Left ventricle myocardium inferior (tissue), 1 donor: ENCODE results near the gene TNIK. TPM values are rescaled to one million over a fixed set of nuclear protein-coding genes. Genes with fewer than 3 reads are reported as not detected.

Experiments used
- DNase-seq: peaks from one replicate; pipeline ENCODE4 v3.0.0-alpha.2; 2020
- H3K27ac ChIP-seq: fragments of 200-600 bp; replicated peaks from 2 replicates; pipeline ENCODE4 v1.8.0; 2021
- H3K27me3 ChIP-seq: fragments of 200-600 bp; 2 replicates; pipeline ENCODE4 v1.8.0; 2021; ENCODE audit warnings: low read depth
- H3K36me3 ChIP-seq: fragments of 200-600 bp; 2 replicates; pipeline ENCODE4 v1.8.0; 2021
- H3K4me1 ChIP-seq: fragments of 200-600 bp; 2 replicates; pipeline ENCODE4 v1.8.0; 2021
- H3K4me3 ChIP-seq: fragments of 200-600 bp; 2 replicates; pipeline ENCODE4 v1.8.0; 2021; ENCODE audit warnings: mild to moderate bottlenecking, moderate library complexity
- H3K9me3 ChIP-seq: fragments of 200-600 bp; replicated peaks from 2 replicates; pipeline ENCODE4 v1.8.0; 2021
- intact Hi-C: fragments of 100-400 bp; cut with micrococcal nuclease; formaldehyde crosslinking; loops from one replicate; pipeline ENCODE4 v1.11.0; 2022
- total RNA-seq: library from RNA; stranded (reverse); fragmentation: NEBNext Ultra II Directional; extraction: Animal tissue kit (Norgen Biotek cat#: 25700); gene quantifications from one replicate; pipeline ENCODE4 v1.2.1, GENCODE V29; 2021
- TF ChIP-seq, protein P1 (sequence below): fragments of 200-600 bp; IDR thresholded peaks from 2 replicates; pipeline ENCODE4 v1.8.0; 2021; ENCODE audit warnings: antibody characterized with exemption, mild to moderate bottlenecking, borderline replicate concordance
- donor health status: DM: no; HTN: yes; CAD: no; lungs with severe emphysema.

Gene TNIK
- total RNA-seq, 1 donor from 2014 or later = 28.6 TPM

DNA sequence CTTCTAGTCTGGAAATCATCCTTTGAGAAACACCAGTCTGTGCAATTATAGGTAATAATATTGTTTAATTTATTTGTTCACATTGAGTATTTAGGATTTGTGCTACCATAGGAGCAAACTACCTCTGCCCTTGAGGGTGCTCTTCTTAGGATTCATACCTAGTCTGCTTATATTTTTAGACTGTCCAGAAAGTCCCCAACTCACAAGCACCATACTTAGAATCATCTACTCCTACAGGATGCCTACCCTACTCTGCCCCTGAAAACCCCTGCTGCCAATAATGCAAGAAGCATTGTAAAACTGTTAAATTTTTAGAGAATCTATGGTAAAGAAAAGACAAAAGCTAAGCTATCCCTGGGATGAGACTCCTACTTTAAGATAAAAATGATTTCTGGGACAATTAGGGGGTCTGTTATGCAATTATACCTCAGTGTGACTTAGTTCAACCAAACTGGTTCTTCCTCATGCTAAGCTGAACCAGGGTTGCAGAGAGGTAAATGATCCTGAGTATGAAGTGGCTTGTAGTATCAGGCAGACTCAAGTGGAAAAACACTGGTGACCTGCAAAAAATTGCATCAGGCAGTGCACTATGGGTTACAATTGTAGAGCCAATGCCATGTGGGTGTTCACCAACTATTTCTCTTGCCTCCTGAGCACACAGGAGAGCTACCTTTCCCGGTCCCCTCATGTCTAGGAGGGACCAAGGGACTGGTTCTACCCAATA, 133.3 kb downstream of the TNIK start:
- H3K4me3 ChIP-seq = no peak overlapping the region
- H3K27ac ChIP-seq = no peak overlapping the region
- TF ChIP-seq, protein P1, sequence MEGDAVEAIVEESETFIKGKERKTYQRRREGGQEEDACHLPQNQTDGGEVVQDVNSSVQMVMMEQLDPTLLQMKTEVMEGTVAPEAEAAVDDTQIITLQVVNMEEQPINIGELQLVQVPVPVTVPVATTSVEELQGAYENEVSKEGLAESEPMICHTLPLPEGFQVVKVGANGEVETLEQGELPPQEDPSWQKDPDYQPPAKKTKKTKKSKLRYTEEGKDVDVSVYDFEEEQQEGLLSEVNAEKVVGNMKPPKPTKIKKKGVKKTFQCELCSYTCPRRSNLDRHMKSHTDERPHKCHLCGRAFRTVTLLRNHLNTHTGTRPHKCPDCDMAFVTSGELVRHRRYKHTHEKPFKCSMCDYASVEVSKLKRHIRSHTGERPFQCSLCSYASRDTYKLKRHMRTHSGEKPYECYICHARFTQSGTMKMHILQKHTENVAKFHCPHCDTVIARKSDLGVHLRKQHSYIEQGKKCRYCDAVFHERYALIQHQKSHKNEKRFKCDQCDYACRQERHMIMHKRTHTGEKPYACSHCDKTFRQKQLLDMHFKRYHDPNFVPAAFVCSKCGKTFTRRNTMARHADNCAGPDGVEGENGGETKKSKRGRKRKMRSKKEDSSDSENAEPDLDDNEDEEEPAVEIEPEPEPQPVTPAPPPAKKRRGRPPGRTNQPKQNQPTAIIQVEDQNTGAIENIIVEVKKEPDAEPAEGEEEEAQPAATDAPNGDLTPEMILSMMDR = no peak
- H3K4me1 ChIP-seq = peaks cover 82% of the 10 kb centered on the region
- no peak for DNase-seq
- intact Hi-C loops = no loop called here
- no peaks in the 10 kb centered on the region for H3K27me3 ChIP-seq
- H3K36me3 ChIP-seq = no peaks in the 10 kb centered on the region
- H3K9me3 ChIP-seq = no peaks in the 10 kb centered on the region

DNA sequence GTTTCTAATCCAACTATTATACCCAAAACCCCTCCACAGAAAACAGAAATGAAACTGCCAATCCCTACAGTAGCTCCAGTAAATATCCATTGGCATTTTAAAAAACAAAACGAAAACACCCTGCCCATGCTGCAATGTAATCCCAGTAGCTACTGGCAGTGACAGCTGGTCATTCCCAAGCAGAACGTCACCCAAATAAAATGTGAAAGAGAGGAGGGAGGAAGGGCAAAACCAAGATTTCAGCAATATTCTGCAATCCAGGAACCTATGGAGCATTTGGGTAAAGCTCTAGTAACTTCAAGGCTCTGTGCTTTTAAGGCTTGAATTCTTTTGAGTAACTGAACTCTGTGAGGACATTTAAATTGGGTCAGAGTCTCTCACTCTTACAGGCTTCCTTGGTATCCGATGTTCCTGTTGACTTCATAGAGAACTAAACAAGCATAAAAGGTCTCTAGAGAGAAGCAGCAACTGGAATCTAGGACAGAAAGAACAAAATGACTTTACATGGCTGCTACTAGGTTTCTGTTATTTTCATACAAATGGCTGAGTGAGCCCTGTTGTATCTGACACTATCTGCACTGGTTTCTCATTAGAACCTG, 136.2 kb downstream of the TNIK start:
- Histone ChIP-seq H3K9me3 (no peaks in the 10 kb centered on the region), H3K27me3 (no peaks in the 10 kb centered on the region), H3K4me1 (peaks cover 79% of the 10 kb centered on the region), H3K4me3 (peak overlapping the region; percentile 9), H3K36me3 (no peaks in the 10 kb centered on the region), H3K27ac (peak overlapping the region; percentile 68)
- TF ChIP-seq, protein P1 = no peak
- DNase-seq = no peak
- intact Hi-C loops = no loop called here

DNA sequence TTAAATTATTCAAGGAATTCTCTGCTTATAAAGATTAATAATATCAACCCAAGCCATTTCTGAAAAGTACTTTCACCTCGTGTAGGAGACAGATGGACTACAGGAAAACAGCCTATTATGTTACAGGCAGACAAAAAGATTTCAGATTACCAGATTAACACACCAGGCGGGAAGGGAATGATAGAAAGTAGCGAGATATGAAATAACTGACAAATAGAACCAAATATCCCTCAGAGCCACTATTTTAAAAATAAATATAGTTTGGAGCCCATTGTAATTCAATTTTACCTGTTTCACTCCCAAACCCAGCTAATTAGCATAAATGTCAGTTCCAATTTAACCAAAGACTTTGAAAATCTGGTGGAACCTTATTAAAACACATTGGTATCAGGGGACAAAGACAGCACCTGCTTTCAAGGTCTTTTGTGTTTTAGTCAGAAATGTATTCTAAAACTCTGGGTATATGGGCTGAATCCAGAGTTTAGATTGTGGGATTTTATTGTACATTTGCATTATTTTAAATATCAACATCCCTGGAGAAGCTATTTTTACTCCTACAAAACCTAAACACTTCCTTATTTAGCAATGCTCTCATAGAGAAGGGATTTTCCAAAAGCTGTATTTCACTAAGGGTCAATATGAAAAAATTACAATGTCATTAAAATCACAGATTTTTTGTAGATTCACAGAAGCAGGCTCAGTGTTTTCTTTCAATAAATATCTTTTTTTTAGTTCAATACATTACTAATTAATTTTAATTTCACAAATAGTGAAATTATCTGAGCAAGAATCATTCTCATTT, 138.4 kb downstream of the TNIK start:
- intact Hi-C loops = no loop called here
- H3K36me3 ChIP-seq = no peaks in the 10 kb centered on the region
- peaks cover 70% of the 10 kb centered on the region for H3K4me1 ChIP-seq
- no peaks in the 10 kb centered on the region for H3K9me3 ChIP-seq
- DNase-seq = no peak
- peak overlapping the region; percentile 67 for H3K27ac ChIP-seq
- no peak overlapping the region for H3K4me3 ChIP-seq
- TF ChIP-seq, protein P1 = no peak
- no peaks in the 10 kb centered on the region for H3K27me3 ChIP-seq

DNA sequence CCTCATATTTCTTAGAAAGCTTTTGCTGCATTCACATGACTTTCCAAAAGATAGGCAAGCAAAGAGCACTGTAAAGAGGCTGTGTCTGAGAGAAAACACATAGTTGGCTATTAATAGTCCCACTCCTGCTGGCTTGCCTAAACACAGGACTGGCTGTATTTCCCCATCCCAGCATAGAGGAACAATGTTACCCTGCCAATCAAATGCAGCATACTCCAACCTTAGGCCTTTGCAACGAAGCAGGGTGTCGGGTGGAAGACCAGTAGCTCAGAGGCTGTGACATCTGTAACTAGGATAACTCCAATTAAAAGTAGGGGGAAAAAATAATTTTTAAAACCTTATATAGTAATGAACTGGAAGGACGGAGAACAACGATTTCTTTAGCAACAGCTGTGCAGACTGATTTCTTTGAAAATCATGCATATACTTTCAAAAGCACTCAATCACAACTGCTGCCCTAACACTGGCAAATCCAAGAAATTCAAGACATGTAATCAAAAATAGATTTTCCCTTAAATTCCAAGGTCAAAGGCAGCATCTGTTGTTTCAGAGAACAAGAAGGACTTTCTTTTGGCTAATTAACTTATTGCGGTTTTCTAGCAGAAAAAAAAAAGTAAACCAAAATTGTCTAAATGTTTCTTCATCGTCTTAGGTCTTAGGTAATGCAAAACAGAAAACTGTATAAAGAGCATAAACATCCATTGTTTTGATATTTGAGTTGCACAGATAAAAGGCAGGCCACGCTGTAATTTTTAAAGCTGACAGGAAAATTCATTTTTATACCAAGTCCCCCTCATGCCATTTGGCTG, 139.3 kb downstream of the TNIK start:
- Histone ChIP-seq H3K27me3 (no peaks in the 10 kb centered on the region), H3K4me3 (peak overlapping the region; percentile 17), H3K4me1 (peaks cover 66% of the 10 kb centered on the region), H3K9me3 (no peaks in the 10 kb centered on the region), H3K36me3 (no peaks in the 10 kb centered on the region), H3K27ac (peak overlapping the region; percentile 67)
- TF ChIP-seq, protein P1 = no peak
- intact Hi-C loops = no loop called here
- no peak for DNase-seq

DNA sequence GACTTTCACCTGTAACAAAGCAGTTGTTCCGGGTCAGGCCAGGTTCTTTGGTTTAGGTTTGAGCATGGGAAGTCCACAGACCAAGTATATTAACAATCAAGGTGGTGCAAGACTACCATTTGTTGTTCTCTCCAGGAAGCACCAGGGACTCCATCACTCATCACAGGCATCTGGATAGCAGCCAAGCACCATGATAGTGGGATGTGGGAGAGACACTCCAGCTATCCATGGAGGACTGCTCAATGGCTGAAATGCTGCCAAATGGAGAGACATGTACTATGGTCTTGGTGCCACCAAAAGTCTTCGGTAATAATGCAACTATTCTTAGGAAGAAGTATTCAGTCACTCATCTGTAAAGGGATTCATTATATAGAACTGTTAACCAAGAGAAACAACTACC, 143.0 kb downstream of the TNIK start:
- peak; percentile 52 for DNase-seq
- TF ChIP-seq, protein P1 = no peak
- H3K9me3 ChIP-seq = no peaks in the 10 kb centered on the region
- H3K4me3 ChIP-seq = no peak overlapping the region
- intact Hi-C loops = no loop called here
- H3K27me3 ChIP-seq = no peaks in the 10 kb centered on the region
- H3K4me1 ChIP-seq = peaks cover 44% of the 10 kb centered on the region
- H3K36me3 ChIP-seq = no peaks in the 10 kb centered on the region
- H3K27ac ChIP-seq = no peak overlapping the region
